Endothelial cell of umbilical vein (primary cell): ENCODE results near the gene TRAPPC12.

ENCODE experiments used
- CTCF ChIP-seq, 2 donors: IDR thresholded peaks; 1 replicate in 1 of 2; 2 replicates in 1 of 2; pipeline ENCODE4 v1.5.1; 2011; ENCODE audit warnings: low read length in 2 of 2, mild to moderate bottlenecking in 2 of 2, moderate library complexity in 2 of 2, control low read depth in 1 of 2, inconsistent platforms in 1 of 2, low read depth in 1 of 2; ENCODE audit not compliant: insufficient read depth in 1 of 2; ENCODE audit errors: extremely low read depth in 1 of 2
- EZH2 ChIP-seq: IDR thresholded peaks from 2 replicates; pipeline ENCODE4 v1.6.1; 2012; ENCODE audit warnings: borderline replicate concordance, low read depth, mild to moderate bottlenecking, moderate library complexity, low read length, inconsistent platforms; ENCODE audit not compliant: severe bottlenecking
- FOS ChIP-seq: IDR thresholded peaks from 2 replicates; pipeline ENCODE4 v1.6.1; 2011; ENCODE audit warnings: mild to moderate bottlenecking, low read length, moderate library complexity, borderline replicate concordance; ENCODE audit not compliant: insufficient read depth
- GATA2 ChIP-seq: IDR thresholded peaks from 2 replicates; pipeline ENCODE4 v1.7.0; 2011; ENCODE audit warnings: low read depth, mild to moderate bottlenecking, moderate library complexity, mixed read lengths, low read length; ENCODE audit not compliant: insufficient read length, insufficient read depth
- JUN ChIP-seq: IDR thresholded peaks from 2 replicates; pipeline ENCODE4 v1.6.1; 2011; ENCODE audit warnings: borderline replicate concordance, low read depth; ENCODE audit not compliant: insufficient read length, insufficient read depth
- MYC ChIP-seq: IDR thresholded peaks from one replicate; pipeline ENCODE4 v1.6.1; 2011; ENCODE audit warnings: mild to moderate bottlenecking, low read depth, low read length
- POLR2A ChIP-seq: IDR thresholded peaks from 2 replicates; pipeline ENCODE4 v1.6.1; 2012; ENCODE audit warnings: low read depth, mild to moderate bottlenecking, control low read depth, low read length
- POLR2AphosphoS5 ChIP-seq: IDR thresholded peaks from 2 replicates; pipeline ENCODE4 v1.6.1; 2012; ENCODE audit warnings: low read depth, mild to moderate bottlenecking, control low read depth, low read length, moderate library complexity; ENCODE audit not compliant: insufficient read depth
- TF ChIP-seq, protein P1 (sequence below): IDR thresholded peaks from 2 replicates; pipeline ENCODE4 v1.6.1; 2011; ENCODE audit not compliant: insufficient read depth, insufficient read length

DNA sequence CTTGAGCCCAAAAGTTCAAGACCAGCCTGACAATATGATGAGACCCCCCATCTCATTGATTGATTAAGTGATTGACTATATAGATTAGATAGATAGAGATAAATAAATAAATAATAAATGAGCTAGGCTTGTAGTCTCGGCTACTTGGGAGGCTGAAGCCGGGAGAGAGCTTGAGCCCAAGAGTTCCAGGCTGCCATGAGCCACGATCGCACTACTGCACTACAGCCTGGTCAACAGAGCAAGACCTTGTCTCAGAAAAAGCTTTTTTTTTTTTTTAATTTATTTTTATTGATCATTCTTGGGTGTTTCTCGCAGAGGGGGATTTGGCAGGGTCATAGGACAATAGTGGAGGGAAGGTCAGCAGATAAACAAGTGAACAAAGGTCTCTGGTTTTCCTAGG, 14.3 kb upstream of the TRAPPC12 start:
- TF ChIP-seq CTCF (IDR thresholded peaks at IDR 0.05; ENCODE audit: extremely low read depth in 1 of 2, insufficient read depth in 1 of 2, low read depth in 1 of 2, low read length in 2 of 2), result no peak
- no peak for TF ChIP-seq JUN
- no peak for TF ChIP-seq POLR2A
- TF ChIP-seq, protein P1, sequence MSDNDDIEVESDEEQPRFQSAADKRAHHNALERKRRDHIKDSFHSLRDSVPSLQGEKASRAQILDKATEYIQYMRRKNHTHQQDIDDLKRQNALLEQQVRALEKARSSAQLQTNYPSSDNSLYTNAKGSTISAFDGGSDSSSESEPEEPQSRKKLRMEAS, result no peak
- no peak for TF ChIP-seq EZH2
- no peak for TF ChIP-seq POLR2AphosphoS5
- TF ChIP-seq FOS, result no peak
- TF ChIP-seq MYC, result no peak
- TF ChIP-seq GATA2, result no peak
